GM23338 (cell line): ENCODE results near the gene DST. TPM values are rescaled to one million over a fixed set of nuclear protein-coding genes. Genes with fewer than 3 reads are reported as not detected.

Experiments used
- ATAC-seq: fragments of 200-7000 bp; cut with Tn5 transposase; 3 replicates; pipeline ENCODE4 v1.9.1; 2020
- DNase-seq: peaks from one replicate; pipeline ENCODE4 v3.0.0-alpha.2; 2015; ENCODE audit warnings: low spot score
- H2AFZ ChIP-seq: fragments of 200-600 bp; sonication (generic); 2 replicates; pipeline ENCODE4 v1.8.0; 2016; ENCODE audit warnings: antibody characterized with exemption, mild to moderate bottlenecking, moderate library complexity
- H3F3A ChIP-seq: fragments of 200-600 bp; sonication (generic); replicated peaks from 2 replicates; pipeline ENCODE4 v1.8.0; 2017; ENCODE audit warnings: antibody characterized with exemption, mixed run types, low read depth
- H3K27ac ChIP-seq: fragments of 200-600 bp; sonication (generic); 2 replicates; pipeline ENCODE4 v1.6.1; 2016; ENCODE audit warnings: low read depth
- H3K27me3 ChIP-seq: fragments of 200-600 bp; sonication (generic); 2 replicates; pipeline ENCODE4 v1.8.0; 2016; ENCODE audit warnings: mild to moderate bottlenecking, mixed run types, moderate library complexity; ENCODE audit not compliant: insufficient read depth
- H3K36me3 ChIP-seq: fragments of 200-600 bp; sonication (generic); 2 replicates; pipeline ENCODE4 v1.8.0; 2016; ENCODE audit warnings: mild to moderate bottlenecking; ENCODE audit not compliant: insufficient read depth
- H3K4me1 ChIP-seq: fragments of 200-600 bp; sonication (generic); 2 replicates; pipeline ENCODE4 v1.8.0; 2016; ENCODE audit warnings: mild to moderate bottlenecking, moderate library complexity; ENCODE audit not compliant: insufficient read depth
- H3K4me2 ChIP-seq: fragments of 200-600 bp; sonication (generic); 2 replicates; pipeline ENCODE4 v1.7.1; 2017; ENCODE audit warnings: mixed run types
- H3K4me3 ChIP-seq: fragments of 200-600 bp; sonication (generic); 2 replicates; pipeline ENCODE4 v1.6.1; 2016; ENCODE audit warnings: mixed run types
- H3K79me2 ChIP-seq: fragments of 200-600 bp; sonication (generic); replicated peaks from 2 replicates; pipeline ENCODE4 v1.8.0; 2017; ENCODE audit warnings: mild to moderate bottlenecking; ENCODE audit not compliant: insufficient read depth
- H3K9me2 ChIP-seq: fragments of 200-600 bp; sonication (generic); 2 replicates; pipeline ENCODE4 v1.8.0; 2017; ENCODE audit not compliant: insufficient read depth
- H4K20me1 ChIP-seq: fragments of 200-600 bp; sonication (generic); replicated peaks from 2 replicates; pipeline ENCODE4 v1.8.0; 2017; ENCODE audit warnings: mild to moderate bottlenecking; ENCODE audit not compliant: insufficient read depth
- H3K27ac Mint-ChIP-seq: 2 replicates; pipeline ENCODE4 v1.8.0; 2020; ENCODE audit warnings: inconsistent platforms, mild to moderate bottlenecking, moderate library complexity, mixed read lengths
- H3K27me3 Mint-ChIP-seq: 3 replicates; pipeline ENCODE4 v1.8.0; 2022; ENCODE audit warnings: low read depth, mild to moderate bottlenecking, moderate library complexity, mixed read lengths, inconsistent platforms; ENCODE audit not compliant: insufficient read depth, poor library complexity
- H3K36me3 Mint-ChIP-seq: 3 replicates; pipeline ENCODE4 v1.8.0; 2021; ENCODE audit warnings: low read depth, mild to moderate bottlenecking, inconsistent platforms, moderate library complexity, mixed read lengths
- H3K4me1 Mint-ChIP-seq: 3 replicates; pipeline ENCODE4 v1.8.0; 2020; ENCODE audit warnings: mild to moderate bottlenecking, inconsistent platforms, mixed read lengths
- H3K4me3 Mint-ChIP-seq: 3 replicates; pipeline ENCODE4 v1.8.0; 2021; ENCODE audit warnings: moderate library complexity, mild to moderate bottlenecking, inconsistent platforms, mixed read lengths
- H3K9me3 Mint-ChIP-seq: 3 replicates; pipeline ENCODE4 v1.8.0; 2020; ENCODE audit warnings: moderate library complexity, mild to moderate bottlenecking, inconsistent platforms, mixed read lengths
- EZH2 ChIP-seq: fragments of 200-600 bp; sonication (generic); IDR thresholded peaks from one replicate; pipeline ENCODE4 v1.8.0; 2017; ENCODE audit warnings: antibody characterized with exemption, mild to moderate bottlenecking, low read depth; ENCODE audit not compliant: unreplicated experiment
- EZH2phosphoT487 ChIP-seq: fragments of 200-600 bp; sonication (generic); IDR thresholded peaks from one replicate; pipeline ENCODE4 v1.8.1; 2018; ENCODE audit warnings: antibody characterized with exemption; ENCODE audit not compliant: unreplicated experiment
- JUNB ChIP-seq: IDR thresholded peaks from one replicate; pipeline ENCODE4 v1.6.1; 2016; ENCODE audit warnings: antibody characterized with exemption; ENCODE audit not compliant: unreplicated experiment
- NANOG ChIP-seq: IDR thresholded peaks from 2 replicates; pipeline ENCODE4 v1.6.1; 2016; ENCODE audit warnings: antibody characterized with exemption, borderline replicate concordance
- POLR2AphosphoS5 ChIP-seq: IDR thresholded peaks from 2 replicates; pipeline ENCODE4 v1.6.1; 2016; ENCODE audit warnings: antibody characterized with exemption, low read depth
- STAT1 ChIP-seq: IDR thresholded peaks from one replicate; pipeline ENCODE4 v1.6.1; 2016; ENCODE audit warnings: antibody characterized with exemption; ENCODE audit not compliant: unreplicated experiment
- ZNF331 ChIP-seq: fragments of 250-450 bp; sonication (Bioruptor Pico); IDR thresholded peaks from 2 replicates; pipeline ENCODE4 v1.5.0; 2020; ENCODE audit warnings: low read depth, mild to moderate bottlenecking, moderate library complexity
- ZNF462 ChIP-seq: fragments of 250-450 bp; sonication (Bioruptor Pico); IDR thresholded peaks from 2 replicates; pipeline ENCODE4 v1.5.0; 2020; ENCODE audit warnings: mild to moderate bottlenecking, moderate library complexity
- polyA plus RNA-seq: library from polyadenylated mRNA; unstranded; fragments of >200 nt; fragmentation: Nextera tagmentation; extraction: Ambion mirVana; gene quantifications from 2 replicates; pipeline ENCODE4 v1.2.1, GENCODE V29; 2016
- total RNA-seq: library from RNA; depleted of rRNA; stranded (reverse); fragments of >200 nt; shearing (Covaris generic); gene quantifications from 2 replicates; pipeline ENCODE4 v1.2.3, GENCODE V29; 2014
- TF ChIP-seq, protein P1 (sequence below): IDR thresholded peaks from 2 replicates; pipeline ENCODE4 v1.6.1; 2016; ENCODE audit warnings: antibody characterized with exemption
- TF ChIP-seq, protein P2 (sequence below): IDR thresholded peaks from one replicate; pipeline ENCODE4 v1.6.1; 2018; ENCODE audit warnings: antibody characterized with exemption; ENCODE audit not compliant: unreplicated experiment

The DST gene
- total and polyA plus RNA-seq, 2 experiments from 2014 or later: 88.7 to 188 TPM

DNA sequence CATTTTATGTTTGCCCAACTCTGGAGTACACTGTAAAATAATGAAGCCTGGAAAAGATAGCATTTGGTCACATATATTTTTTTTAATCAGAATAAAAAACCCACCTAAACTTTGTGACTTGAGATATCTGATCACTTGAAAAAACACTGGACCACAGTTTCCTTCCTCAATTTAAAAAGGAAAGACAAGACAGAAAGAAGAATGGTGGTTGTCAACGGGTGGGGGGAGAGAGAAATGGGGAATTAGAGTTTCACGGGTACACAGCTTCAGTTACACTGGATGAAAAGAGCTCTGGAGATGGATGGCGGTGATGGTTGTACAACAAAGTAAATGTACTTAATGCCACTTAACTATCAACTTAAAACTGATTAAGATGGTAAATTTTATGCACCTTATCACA, 14.7 kb upstream of the DST start:
- Mint-ChIP-seq H3K4me1 (peaks cover 48% of the 10 kb centered on the region), H3K27ac (no peak overlapping the region), H3K9me3 (no peaks in the 10 kb centered on the region), H3K4me3 (no peak overlapping the region), H3K36me3 (no peaks in the 10 kb centered on the region), H3K27me3 (peaks cover 1% of the 10 kb centered on the region)
- Histone ChIP-seq H3K27me3 (no peaks in the 10 kb centered on the region), H3F3A (no peaks in the 10 kb centered on the region), H3K79me2 (peaks cover 22% of the 10 kb centered on the region), H3K9me2 (no peaks in the 10 kb centered on the region), H3K36me3 (no peaks in the 10 kb centered on the region), H3K4me2 (no peak overlapping the region), H2AFZ (no peak overlapping the region), H3K4me1 (peaks cover 34% of the 10 kb centered on the region), H4K20me1 (0 out of 2 replicates have a peak, but pooled peaks cover 4% of the 10 kb centered on the region), H3K4me3 (no peak overlapping the region), H3K27ac (no peak overlapping the region)
- no peak for TF ChIP-seq EZH2
- no peak for TF ChIP-seq ZNF462 (CRISPR knock-in tag)
- no peak for TF ChIP-seq NANOG
- TF ChIP-seq STAT1: no peak
- TF ChIP-seq ZNF331 (CRISPR knock-in tag): no peak
- TF ChIP-seq POLR2AphosphoS5: no peak
- no peak for TF ChIP-seq JUNB
- TF ChIP-seq, protein P1, sequence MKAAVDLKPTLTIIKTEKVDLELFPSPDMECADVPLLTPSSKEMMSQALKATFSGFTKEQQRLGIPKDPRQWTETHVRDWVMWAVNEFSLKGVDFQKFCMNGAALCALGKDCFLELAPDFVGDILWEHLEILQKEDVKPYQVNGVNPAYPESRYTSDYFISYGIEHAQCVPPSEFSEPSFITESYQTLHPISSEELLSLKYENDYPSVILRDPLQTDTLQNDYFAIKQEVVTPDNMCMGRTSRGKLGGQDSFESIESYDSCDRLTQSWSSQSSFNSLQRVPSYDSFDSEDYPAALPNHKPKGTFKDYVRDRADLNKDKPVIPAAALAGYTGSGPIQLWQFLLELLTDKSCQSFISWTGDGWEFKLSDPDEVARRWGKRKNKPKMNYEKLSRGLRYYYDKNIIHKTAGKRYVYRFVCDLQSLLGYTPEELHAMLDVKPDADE: no peak
- TF ChIP-seq, protein P2, sequence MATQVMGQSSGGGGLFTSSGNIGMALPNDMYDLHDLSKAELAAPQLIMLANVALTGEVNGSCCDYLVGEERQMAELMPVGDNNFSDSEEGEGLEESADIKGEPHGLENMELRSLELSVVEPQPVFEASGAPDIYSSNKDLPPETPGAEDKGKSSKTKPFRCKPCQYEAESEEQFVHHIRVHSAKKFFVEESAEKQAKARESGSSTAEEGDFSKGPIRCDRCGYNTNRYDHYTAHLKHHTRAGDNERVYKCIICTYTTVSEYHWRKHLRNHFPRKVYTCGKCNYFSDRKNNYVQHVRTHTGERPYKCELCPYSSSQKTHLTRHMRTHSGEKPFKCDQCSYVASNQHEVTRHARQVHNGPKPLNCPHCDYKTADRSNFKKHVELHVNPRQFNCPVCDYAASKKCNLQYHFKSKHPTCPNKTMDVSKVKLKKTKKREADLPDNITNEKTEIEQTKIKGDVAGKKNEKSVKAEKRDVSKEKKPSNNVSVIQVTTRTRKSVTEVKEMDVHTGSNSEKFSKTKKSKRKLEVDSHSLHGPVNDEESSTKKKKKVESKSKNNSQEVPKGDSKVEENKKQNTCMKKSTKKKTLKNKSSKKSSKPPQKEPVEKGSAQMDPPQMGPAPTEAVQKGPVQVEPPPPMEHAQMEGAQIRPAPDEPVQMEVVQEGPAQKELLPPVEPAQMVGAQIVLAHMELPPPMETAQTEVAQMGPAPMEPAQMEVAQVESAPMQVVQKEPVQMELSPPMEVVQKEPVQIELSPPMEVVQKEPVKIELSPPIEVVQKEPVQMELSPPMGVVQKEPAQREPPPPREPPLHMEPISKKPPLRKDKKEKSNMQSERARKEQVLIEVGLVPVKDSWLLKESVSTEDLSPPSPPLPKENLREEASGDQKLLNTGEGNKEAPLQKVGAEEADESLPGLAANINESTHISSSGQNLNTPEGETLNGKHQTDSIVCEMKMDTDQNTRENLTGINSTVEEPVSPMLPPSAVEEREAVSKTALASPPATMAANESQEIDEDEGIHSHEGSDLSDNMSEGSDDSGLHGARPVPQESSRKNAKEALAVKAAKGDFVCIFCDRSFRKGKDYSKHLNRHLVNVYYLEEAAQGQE: no peak
- TF ChIP-seq EZH2phosphoT487: no peak
- DNase-seq (no peak), ATAC-seq (no peak)
